Naive thymus-derived CD4-positive, alpha-beta T cell (primary cell): ENCODE measurements around the gene BCKDHA. TPM values are rescaled to one million over a fixed set of nuclear protein-coding genes. Genes with fewer than 3 reads are reported as not detected.

ENCODE experiments used
- ATAC-seq: fragments of 150-1000 bp; cut with Tn5 transposase; 2 replicates; pipeline ENCODE4 v1.10.0; 2021; ENCODE audit warnings: mild to moderate bottlenecking, moderate library complexity
- CTCF ChIA-PET: fragments of 350-600 bp; sonication (Branson Sonifier 250); formaldehyde crosslinking; loops from one replicate; lab custom pipeline; 2021; ENCODE audit warnings: antibody characterized with exemption; lab: Charles Lee
- POLR2A ChIA-PET: fragments of 350-600 bp; sonication (Branson Sonifier 250); formaldehyde crosslinking; loops from one replicate; lab custom pipeline; 2021; ENCODE audit warnings: antibody characterized with exemption, inconsistent platforms; lab: Charles Lee
- DNase-seq, 9 donors: peaks; one replicate each; pipeline versions ENCODE4 v3.0.0 to v3.0.0-alpha.2; 2020 to 2022; ENCODE audit warnings: mixed read lengths in 1 of 9
- H3K27ac ChIP-seq: one replicate; pipeline ENCODE4 v1.7.0; 2013; ENCODE audit warnings: mild to moderate bottlenecking, low read depth, low read length, moderate library complexity
- H3K27me3 ChIP-seq, 2 donors: one replicate each; pipeline ENCODE4 v1.7.0; 2013; ENCODE audit warnings: low read length in 2 of 2, mild to moderate bottlenecking in 2 of 2, moderate library complexity in 2 of 2; ENCODE audit not compliant: control insufficient read depth in 2 of 2, insufficient read depth in 2 of 2
- H3K36me3 ChIP-seq, 3 experiments: 1 replicate in 2 of 3; 2 replicates in 1 of 3; pipeline ENCODE4 v1.7.0; 2013; ENCODE audit warnings: low read length in 3 of 3, mild to moderate bottlenecking in 3 of 3, moderate library complexity in 1 of 3; ENCODE audit not compliant: insufficient read depth in 3 of 3, control insufficient read depth in 2 of 3
- H3K4me1 ChIP-seq, 2 donors: one replicate each; pipeline ENCODE4 v1.7.0; 2013; ENCODE audit warnings: low read length in 2 of 2, mild to moderate bottlenecking in 2 of 2, moderate library complexity in 1 of 2; ENCODE audit not compliant: control insufficient read depth in 2 of 2, insufficient read depth in 2 of 2
- H3K4me3 ChIP-seq: 2 replicates; pipeline ENCODE4 v1.7.0; 2013; ENCODE audit warnings: mild to moderate bottlenecking, low read length
- H3K9me3 ChIP-seq, 3 experiments: 1 replicate in 2 of 3; 2 replicates in 1 of 3; pipeline ENCODE4 v1.7.0; 2013; ENCODE audit warnings: low read length in 3 of 3; ENCODE audit not compliant: control insufficient read depth in 2 of 3
- H3K27ac Mint-ChIP-seq, 9 donors: one replicate each; pipeline ENCODE4 v1.8.0; 2020 to 2022; ENCODE audit warnings: mixed read lengths in 9 of 9, mild to moderate bottlenecking in 8 of 9, moderate library complexity in 5 of 9, inconsistent platforms in 2 of 9
- H3K27me3 Mint-ChIP-seq, 5 donors: one replicate each; pipeline ENCODE4 v1.8.0; 2021 to 2022; ENCODE audit warnings: mixed read lengths in 5 of 5, mild to moderate bottlenecking in 1 of 5
- H3K36me3 Mint-ChIP-seq, 5 donors: one replicate each; pipeline ENCODE4 v1.8.0; 2020 to 2022; ENCODE audit warnings: mixed read lengths in 5 of 5, mild to moderate bottlenecking in 3 of 5, inconsistent platforms in 1 of 5
- H3K4me1 Mint-ChIP-seq, 7 donors: one replicate each; pipeline ENCODE4 v1.8.0; 2020 to 2022; ENCODE audit warnings: mixed read lengths in 7 of 7, mild to moderate bottlenecking in 3 of 7, inconsistent platforms in 1 of 7
- H3K4me3 Mint-ChIP-seq, 10 donors: one replicate each; pipeline ENCODE4 v1.8.0; 2020 to 2022; ENCODE audit warnings: mild to moderate bottlenecking in 10 of 10, mixed read lengths in 10 of 10, moderate library complexity in 6 of 10, inconsistent platforms in 2 of 10
- H3K9me3 Mint-ChIP-seq, 11 donors: one replicate each; pipeline ENCODE4 v1.8.0; 2020 to 2022; ENCODE audit warnings: mixed read lengths in 11 of 11, mild to moderate bottlenecking in 4 of 11, inconsistent platforms in 1 of 11, moderate library complexity in 1 of 11
- intact Hi-C, 2 donors: fragments of 100-400 bp; cut with micrococcal nuclease; formaldehyde crosslinking; loops; one replicate each; pipeline ENCODE4 v1.15.1; 2023
- polyA plus RNA-seq, 2 donors: library from polyadenylated mRNA; unstranded; fragments of 300-500 nt; fragmentation: Illumina TruSeq; gene quantifications; one replicate each; pipeline ENCODE4 v1.2.3, GENCODE V29; 2021
- total RNA-seq, 6 experiments: library from RNA in 5 of 6; stranded (reverse) in 5 of 6; gene quantifications; 1 replicate in 5 of 6; 2 replicates in 1 of 6; pipeline ENCODE4 v1.2.3 and lab custom pipeline; 2021 to 2026

BCKDHA gene
- total and polyA plus RNA-seq, 7 experiments from 2014 or later, result 19.4 to 55.9 (median 21.4) TPM

GRCh38 chr19:41352609-41353465, 44.8 kb upstream of the BCKDHA start:
- DNase-seq, result peak; percentile 66 to 85 (median 72)
- Mint-ChIP-seq H3K27ac (peak overlapping the region; percentile 92 to 99 (median 96)), H3K9me3 (peaks cover 0 to 6% (median 0%) of the 10 kb centered on the region in 11 donors), H3K4me1 (peaks cover 53 to 70% (median 57%) of the 10 kb centered on the region in 7 donors), H3K4me3 (peak overlapping the region; percentile 92 to 100 (median 98)), H3K36me3 (peaks cover 4 to 39% (median 9%) of the 10 kb centered on the region in 5 donors), H3K27me3 (no peaks in the 10 kb centered on the region)
- H3K27ac ChIP-seq, result peak overlapping the region; percentile 96
- peaks cover 42 to 68% of the 10 kb centered on the region in 2 donors for H3K4me1 ChIP-seq
- CTCF ChIA-PET, result interaction anchor here (0.8 to 3.4 kb wide), 16 partner anchors 11 to 575 kb away, joined by 3 to 39 read pairs (median 4); partner anchors contain the start of genes B9D2, DMAC2, HNRNPUL1 and RAB4B
- POLR2A ChIA-PET, result interaction anchor here (0.5 to 9.2 kb wide), 21 partner anchors 11 to 216 kb away, joined by 3 to 127 read pairs (median 4); partner anchors contain the start of genes B9D2, BCKDHA, CCDC97 and DMAC2
- H3K9me3 ChIP-seq, result no peaks in the 10 kb centered on the region
- peak; percentile 14 for ATAC-seq
- intact Hi-C loops, result loop anchor here (1.0 to 10.0 kb wide), 10 partner anchors 45 to 1521 kb away; partner anchors contain the start of genes SERTAD3 (in 2 of the 2), DYRK1B (in 1 of the 2), MIA (in 1 of the 2) and RAB4B (in 1 of the 2)
- H3K4me3 ChIP-seq, result peak overlapping the region; percentile 94
- peaks cover 4 to 26% (median 4%) of the 10 kb centered on the region in 3 experiments for H3K36me3 ChIP-seq
- no peaks in the 10 kb centered on the region for H3K27me3 ChIP-seq

- Histone ChIP-seq H3K9me3 (no peaks in the 10 kb centered on the region), H3K36me3 (peaks cover 0 to 23% (median 0%) of the 10 kb centered on the region in 3 experiments), H3K27me3 (no peaks in the 10 kb centered on the region), H3K4me3 (peak within 1 kb of the TSS; percentile 94), H3K4me1 (peaks cover 44 to 70% of the 10 kb centered on the region in 2 donors), H3K27ac (peak within 1 kb of the TSS; percentile 96)
- ChIA-PET POLR2A (interaction anchor here (0.5 to 9.2 kb wide), 10 partner anchors 10 to 524 kb away, joined by 3 to 127 read pairs (median 8); partner anchors contain the start of genes B9D2, BCKDHA, CCDC97 and HNRNPUL1), CTCF (interaction anchor here (0.7 to 3.4 kb wide), 8 partner anchors 10 to 579 kb away, joined by 3 to 39 read pairs (median 6); partner anchors contain the start of genes B9D2 and DMAC2)
- Mint-ChIP-seq H3K4me3 (peak within 1 kb of the TSS; percentile 92 to 100 (median 98)), H3K9me3 (peaks cover 0 to 3% (median 0%) of the 10 kb centered on the region in 11 donors), H3K27me3 (no peaks in the 10 kb centered on the region), H3K4me1 (peaks cover 56 to 71% (median 59%) of the 10 kb centered on the region in 7 donors), H3K27ac (peak within 1 kb of the TSS; percentile 94 to 100 (median 98)), H3K36me3 (peaks cover 0 to 33% (median 4%) of the 10 kb centered on the region in 5 donors)
- peak; percentile 85 for ATAC-seq
- intact Hi-C loops, result loop anchor here (1.0 to 10.0 kb wide), 14 partner anchors 10 to 1521 kb away; partner anchors contain the start of genes BCKDHA (in 2 of the 2), EXOSC5 (in 2 of the 2), SERTAD3 (in 2 of the 2) and DYRK1B (in 1 of the 2)
- DNase-seq, result peak; percentile 89 to 94 (median 92)
Measured at GRCh38 chr19:41353466-41354342, 43.9 kb upstream of the BCKDHA start, which contains the start of gene TGFB1. TSS of gene TGFB1 (minus strand) at chr19:41353922. CDS start at chr19:41353044, 878 bp downstream.

GRCh38 chr19:41354343-41354953, 43.2 kb upstream of the BCKDHA start:
- ChIA-PET POLR2A (interaction anchor here (0.5 to 9.2 kb wide), 8 partner anchors 10 to 525 kb away, joined by 3 to 127 read pairs (median 4); partner anchors contain the start of genes B9D2 and HNRNPUL1), CTCF (interaction anchor here (0.7 to 1.9 kb wide), 6 partner anchors 10 to 580 kb away, joined by 3 to 18 read pairs (median 6); partner anchors contain the start of gene B9D2)
- peaks cover 0 to 23% (median 0%) of the 10 kb centered on the region in 3 experiments for H3K36me3 ChIP-seq
- no peaks in the 10 kb centered on the region for H3K27me3 ChIP-seq
- H3K4me3 Mint-ChIP-seq, result peak overlapping the region; percentile 72 to 99 (median 89)
- peak overlapping the region; percentile 21 for H3K4me3 ChIP-seq
- H3K27me3 Mint-ChIP-seq, result no peaks in the 10 kb centered on the region
- DNase-seq (no peak), ATAC-seq (no peak)
- intact Hi-C loops, result loop anchor here (1.0 to 10.0 kb wide), 12 partner anchors 9 to 1522 kb away; partner anchors contain the start of genes BCKDHA (in 2 of the 2), EXOSC5 (in 2 of the 2), SERTAD3 (in 2 of the 2) and DYRK1B (in 1 of the 2)
- peaks cover 0 to 28% (median 0%) of the 10 kb centered on the region in 5 donors for H3K36me3 Mint-ChIP-seq
- H3K27ac ChIP-seq, result peak overlapping the region; percentile 96
- H3K9me3 ChIP-seq, result no peaks in the 10 kb centered on the region
- peaks cover 0 to 3% (median 0%) of the 10 kb centered on the region in 11 donors for H3K9me3 Mint-ChIP-seq
- H3K4me1 ChIP-seq, result peaks cover 37 to 64% of the 10 kb centered on the region in 2 donors
- peaks cover 48 to 68% (median 54%) of the 10 kb centered on the region in 7 donors for H3K4me1 Mint-ChIP-seq
- peak overlapping the region; percentile 92 to 100 (median 98) for H3K27ac Mint-ChIP-seq

GRCh38 chr19:41355035-41355434, 42.6 kb upstream of the BCKDHA start:
- DNase-seq (no peak), ATAC-seq (no peak)
- CTCF ChIA-PET, result interaction anchor here (0.6 to 1.9 kb wide), 8 partner anchors 9 to 57 kb away, joined by 3 to 18 read pairs (median 5); partner anchors contain the start of gene B9D2
- Mint-ChIP-seq H3K4me1 (peaks cover 45 to 68% (median 53%) of the 10 kb centered on the region in 7 donors), H3K9me3 (peaks cover 0 to 3% (median 0%) of the 10 kb centered on the region in 11 donors), H3K27ac (peak overlapping the region; percentile 92 to 100 (median 97)), H3K36me3 (peaks cover 0 to 24% (median 0%) of the 10 kb centered on the region in 5 donors), H3K4me3 (peak overlapping the region; percentile 61 to 91 (median 80)), H3K27me3 (no peaks in the 10 kb centered on the region)
- Histone ChIP-seq H3K36me3 (peaks cover 0 to 23% (median 0%) of the 10 kb centered on the region in 3 experiments), H3K27me3 (no peaks in the 10 kb centered on the region), H3K9me3 (no peaks in the 10 kb centered on the region), H3K4me3 (no peak overlapping the region), H3K27ac (peak overlapping the region; percentile 96), H3K4me1 (peaks cover 31 to 61% of the 10 kb centered on the region in 2 donors)
- intact Hi-C loops, result loop anchor here in 1 of 2 donors (10.0 kb wide), 1 partner anchor 580 kb away; the partner anchor contains the start of genes MIA and RAB4B
- POLR2A ChIA-PET, result interaction anchor here (0.6 to 9.2 kb wide), 10 partner anchors 9 to 91 kb away, joined by 3 to 127 read pairs (median 4); partner anchors contain the start of genes B9D2, CCDC97 and HNRNPUL1

- Histone ChIP-seq H3K36me3 (peaks cover 0 to 23% (median 0%) of the 10 kb centered on the region in 3 experiments), H3K27ac (peak overlapping the region; percentile 96), H3K27me3 (no peaks in the 10 kb centered on the region), H3K9me3 (no peaks in the 10 kb centered on the region), H3K4me3 (no peak overlapping the region), H3K4me1 (peaks cover 26 to 53% of the 10 kb centered on the region in 2 donors)
- ChIA-PET POLR2A (interaction anchor here (0.6 to 9.2 kb wide), 9 partner anchors 8 to 213 kb away, joined by 3 to 127 read pairs (median 5); partner anchors contain the start of genes B9D2, CCDC97 and HNRNPUL1), CTCF (interaction anchor here (0.6 to 1.9 kb wide), 10 partner anchors 8 to 132 kb away, joined by 3 to 18 read pairs (median 4); partner anchors contain the start of gene B9D2)
- peak overlapping the region; percentile 61 to 91 (median 80) for H3K4me3 Mint-ChIP-seq
- peaks cover 0 to 25% (median 0%) of the 10 kb centered on the region in 5 donors for H3K36me3 Mint-ChIP-seq
- peak overlapping the region; percentile 92 to 100 (median 97) for H3K27ac Mint-ChIP-seq
- intact Hi-C loops, result loop anchor here in 1 of 2 donors (10.0 kb wide), 1 partner anchor 581 kb away; the partner anchor contains the start of genes MIA and RAB4B
- H3K9me3 Mint-ChIP-seq, result peaks cover 0 to 3% (median 0%) of the 10 kb centered on the region in 11 donors
- ATAC-seq (no peak), DNase-seq (no peak)
- no peaks in the 10 kb centered on the region for H3K27me3 Mint-ChIP-seq
- H3K4me1 Mint-ChIP-seq, result peaks cover 43 to 68% (median 51%) of the 10 kb centered on the region in 7 donors
Measured at GRCh38 chr19:41355802-41356201, 41.8 kb upstream of the BCKDHA start.
